ENCODE measurements around the gene MED12L. TPM values are rescaled to one million over a fixed set of nuclear protein-coding genes. Genes with fewer than 3 reads are reported as not detected.

Gene MED12L
- total RNA-seq, 4 donors from 2014 or later = 0.19 to 0.83 (median 0.41) TPM

DNA sequence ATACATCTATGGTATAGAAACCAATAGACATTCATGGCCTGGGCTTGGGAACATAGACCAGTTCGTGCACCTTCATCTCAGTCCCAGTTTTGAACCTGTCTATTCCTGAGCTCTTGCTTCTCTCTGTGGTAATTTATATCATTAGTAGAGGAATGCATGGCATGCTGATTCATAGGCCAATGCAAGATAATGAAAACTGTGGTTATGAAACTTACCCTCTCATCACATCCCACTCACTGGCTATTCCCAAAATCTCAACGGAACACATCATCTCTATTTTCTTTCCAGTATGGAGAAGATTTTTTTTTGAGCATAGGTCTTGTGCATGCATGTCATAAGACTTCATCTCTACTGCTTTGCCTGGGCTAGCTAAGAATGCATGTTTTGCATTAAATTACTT lies 317.8 kb downstream of the MED12L start:
- WGBS = 98% methylated on average over 2 of the region's 2 CpGs
- Histone ChIP-seq H3K36me3 (no peaks in the 10 kb centered on the region), H3K4me3 (no peak overlapping the region), H3K9me3 (no peaks in the 10 kb centered on the region), H3K27me3 (no peaks in the 10 kb centered on the region), H3K27ac (replicated peaks in 1 of 4) (no peak overlapping the region), H3K4me1 (no peaks in the 10 kb centered on the region)
- TF ChIP-seq EP300 (IDR thresholded peaks at IDR 0.05) (no peak), POLR2AphosphoS5 (IDR thresholded peaks at IDR 0.05) (no peak), CTCF (IDR thresholded peaks at IDR 0.05) (no peak), POLR2A (IDR thresholded peaks at IDR 0.05; ENCODE audit: low read depth) (no peak)
- DNase-seq (ENCODE audit: extremely low spot score) = no peak
- intact Hi-C loops (cut with DNase I) = no loop called here

- DNase-seq (ENCODE audit: extremely low spot score) = no peak
- no peak overlapping the region for H3K4me3 ChIP-seq
- intact Hi-C loops (cut with DNase I) = no loop called here
- TF ChIP-seq EP300 (IDR thresholded peaks at IDR 0.05) (no peak), POLR2A (IDR thresholded peaks at IDR 0.05; ENCODE audit: low read depth) (no peak), POLR2AphosphoS5 (IDR thresholded peaks at IDR 0.05) (no peak), CTCF (IDR thresholded peaks at IDR 0.05) (no peak)
- no peaks in the 10 kb centered on the region for H3K27me3 ChIP-seq
- H3K27ac ChIP-seq (replicated peaks in 1 of 4) = no peak overlapping the region
- no peaks in the 10 kb centered on the region for H3K9me3 ChIP-seq
- H3K36me3 ChIP-seq = no peaks in the 10 kb centered on the region
- 65% methylated on average over 1 of the region's 1 CpG for WGBS
- H3K4me1 ChIP-seq = no peaks in the 10 kb centered on the region
Measured at GRCh38 chr3:151404316-151404715, 318.9 kb downstream of the MED12L start.

DNA sequence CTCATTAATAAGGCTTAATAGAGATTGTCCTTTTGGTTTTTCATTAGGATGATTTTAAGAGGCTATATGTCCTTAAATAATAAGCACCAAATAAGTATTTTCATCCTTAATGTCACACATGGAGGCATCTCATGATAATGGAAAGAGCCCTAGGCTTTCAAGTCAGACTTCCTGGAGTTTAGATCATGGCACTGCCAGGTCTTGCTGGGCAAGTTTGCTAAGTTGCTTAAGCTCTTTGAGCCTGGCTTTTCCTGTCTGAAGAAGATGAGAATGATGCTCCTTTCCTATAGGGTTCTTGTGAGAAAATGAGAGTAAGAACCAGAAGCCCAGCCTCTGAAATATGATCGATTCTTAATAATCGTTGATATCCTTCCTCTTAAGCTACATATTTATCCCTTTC lies 322.5 kb downstream of the MED12L start:
- Histone ChIP-seq H3K4me3 (no peak overlapping the region), H3K9me3 (no peaks in the 10 kb centered on the region), H3K4me1 (peaks cover 0 to 4% (median 0%) of the 10 kb centered on the region in 4 donors), H3K36me3 (no peaks in the 10 kb centered on the region), H3K27ac (replicated peaks in 1 of 4) (no peak overlapping the region), H3K27me3 (no peaks in the 10 kb centered on the region)
- WGBS = 95% methylated on average over 2 of the region's 2 CpGs
- intact Hi-C loops (cut with DNase I) = no loop called here
- TF ChIP-seq POLR2AphosphoS5 (IDR thresholded peaks at IDR 0.05) (no peak), CTCF (IDR thresholded peaks at IDR 0.05) (no peak), POLR2A (IDR thresholded peaks at IDR 0.05; ENCODE audit: low read depth) (no peak), EP300 (IDR thresholded peaks at IDR 0.05) (no peak)
- DNase-seq (ENCODE audit: extremely low spot score) = no peak

- no peaks in the 10 kb centered on the region for H3K27me3 ChIP-seq
- intact Hi-C loops (cut with DNase I) = no loop called here
- no peak overlapping the region for H3K4me3 ChIP-seq
- WGBS = 76% methylated on average over 6 of the region's 9 CpGs
- DNase-seq (ENCODE audit: extremely low spot score) = no peak
- no peaks in the 10 kb centered on the region for H3K9me3 ChIP-seq
- H3K36me3 ChIP-seq = no peaks in the 10 kb centered on the region
- H3K4me1 ChIP-seq = peaks cover 0 to 4% (median 0%) of the 10 kb centered on the region in 4 donors
- TF ChIP-seq POLR2AphosphoS5 (IDR thresholded peaks at IDR 0.05) (no peak), EP300 (IDR thresholded peaks at IDR 0.05) (no peak), POLR2A (IDR thresholded peaks at IDR 0.05; ENCODE audit: low read depth) (no peak), CTCF (IDR thresholded peaks at IDR 0.05) (no peak)
- no peak overlapping the region for H3K27ac ChIP-seq (replicated peaks in 1 of 4)
Measured at GRCh38 chr3:151410891-151411559, 325.6 kb downstream of the MED12L start.

- Histone ChIP-seq H3K4me3 (no peak overlapping the region), H3K4me1 (peaks cover 0 to 4% (median 0%) of the 10 kb centered on the region in 4 donors), H3K36me3 (no peaks in the 10 kb centered on the region), H3K27me3 (no peaks in the 10 kb centered on the region), H3K27ac (replicated peaks in 1 of 4) (no peak overlapping the region), H3K9me3 (no peaks in the 10 kb centered on the region)
- intact Hi-C loops (cut with DNase I) = no loop called here
- no peak for DNase-seq (ENCODE audit: extremely low spot score)
- WGBS = 98% methylated on average over 5 of the region's 5 CpGs
- no peak for TF ChIP-seq POLR2AphosphoS5 (IDR thresholded peaks at IDR 0.05)
- no peak for TF ChIP-seq CTCF (IDR thresholded peaks at IDR 0.05)
- TF ChIP-seq POLR2A (IDR thresholded peaks at IDR 0.05; ENCODE audit: low read depth) = no peak
- no peak for TF ChIP-seq EP300 (IDR thresholded peaks at IDR 0.05)
Measured at GRCh38 chr3:151412989-151413388, 327.5 kb downstream of the MED12L start.
